CD4-positive, alpha-beta T cell treated with Interleukin-17A for 4 hours (primary cell): ENCODE results near the gene CPB1.

Experiments used
- DNase-seq: peaks from one replicate; pipeline ENCODE4 v3.0.0-alpha.2; 2020; ENCODE audit warnings: mixed read lengths

The CPB1 gene

GRCh38 chr3:148833223-148833622 lies 5.6 kb downstream of the CPB1 start:
- DNase-seq, result no peak

GRCh38 chr3:148839805-148840204 lies 12.2 kb downstream of the CPB1 start:
- no peak for DNase-seq

GRCh38 chr3:148840451-148840850 lies 12.8 kb downstream of the CPB1 start:
- no peak for DNase-seq

- no peak for DNase-seq
Measured at GRCh38 chr3:148845756-148846395, 18.3 kb downstream of the CPB1 start.

GRCh38 chr3:148847351-148847750 lies 19.7 kb downstream of the CPB1 start:
- DNase-seq, result no peak

DNA sequence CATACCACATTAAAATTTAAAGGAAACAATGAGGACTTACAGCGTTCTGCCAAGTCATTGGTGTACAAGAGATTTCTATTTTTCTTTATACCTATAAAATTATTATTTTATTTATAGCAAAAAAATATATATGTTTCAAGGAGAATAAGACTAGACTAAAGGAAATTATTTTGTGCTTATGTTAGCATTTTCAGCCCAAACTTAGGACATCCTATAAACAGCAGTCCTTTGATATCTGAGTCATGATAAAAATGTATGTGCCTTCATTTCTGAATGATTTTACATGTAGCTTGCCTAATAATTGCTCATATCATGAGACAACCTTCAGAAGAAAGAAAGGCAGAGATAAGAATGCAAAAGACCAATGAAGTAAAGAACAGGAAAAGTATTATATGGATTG lies 20.8 kb downstream of the CPB1 start:
- DNase-seq, result no peak

DNA sequence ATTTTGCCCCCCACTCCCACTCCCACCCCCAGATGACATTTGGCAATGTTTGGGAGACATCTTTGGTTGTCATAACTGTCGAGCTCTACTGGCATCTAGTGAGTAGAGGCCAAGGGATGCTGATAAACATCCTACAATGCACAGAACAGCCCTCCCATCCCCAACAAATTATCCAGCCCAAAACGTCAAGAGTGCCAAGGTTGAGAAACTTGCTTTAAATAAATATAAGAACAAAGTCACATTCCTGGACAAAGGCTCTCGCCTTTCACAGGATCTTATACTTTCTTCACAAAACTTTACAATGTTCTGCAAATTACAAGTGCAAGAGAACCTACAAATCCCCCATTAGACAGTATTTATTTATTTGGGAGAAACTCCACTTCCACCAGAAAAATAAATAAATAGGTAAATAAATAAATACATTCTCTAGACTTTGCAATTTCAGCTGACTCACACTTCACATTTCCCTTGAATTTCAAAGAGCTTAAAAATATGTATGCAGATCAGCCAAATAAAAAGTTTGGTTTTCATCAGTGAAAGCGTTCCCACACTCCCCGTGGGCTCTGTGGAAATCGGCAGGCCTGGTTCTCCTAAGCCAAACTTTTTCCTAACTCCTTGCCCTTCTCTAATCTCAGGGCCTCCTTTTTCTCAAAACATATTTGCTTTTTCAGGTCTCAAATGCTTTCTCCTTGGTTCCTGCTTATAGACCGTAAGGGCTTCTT lies 24.8 kb downstream of the CPB1 start:
- no peak for DNase-seq

GRCh38 chr3:148853076-148853475 lies 25.5 kb downstream of the CPB1 start:
- DNase-seq, result no peak

DNA sequence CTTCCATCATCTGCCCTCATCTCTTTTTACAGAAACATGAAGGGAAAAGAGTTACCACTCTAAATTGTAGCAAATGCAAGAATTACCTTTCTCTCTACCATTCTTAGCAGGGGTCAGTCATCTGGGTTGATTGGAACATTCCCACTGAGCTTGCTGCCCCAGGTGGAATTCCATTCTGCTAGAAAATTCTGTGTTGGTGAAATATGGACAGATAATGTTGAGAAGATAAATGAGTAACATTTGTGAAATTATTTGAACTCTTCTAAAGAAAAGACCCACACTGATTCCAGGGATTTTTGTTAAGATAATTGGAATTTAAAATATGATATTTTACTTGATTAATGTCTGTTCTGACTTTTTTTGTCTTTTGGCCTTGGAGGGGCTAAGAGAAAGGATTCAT lies 26.4 kb downstream of the CPB1 start:
- no peak for DNase-seq

- no peak for DNase-seq
Measured at GRCh38 chr3:148856384-148856783, 28.8 kb downstream of the CPB1 start.

DNA sequence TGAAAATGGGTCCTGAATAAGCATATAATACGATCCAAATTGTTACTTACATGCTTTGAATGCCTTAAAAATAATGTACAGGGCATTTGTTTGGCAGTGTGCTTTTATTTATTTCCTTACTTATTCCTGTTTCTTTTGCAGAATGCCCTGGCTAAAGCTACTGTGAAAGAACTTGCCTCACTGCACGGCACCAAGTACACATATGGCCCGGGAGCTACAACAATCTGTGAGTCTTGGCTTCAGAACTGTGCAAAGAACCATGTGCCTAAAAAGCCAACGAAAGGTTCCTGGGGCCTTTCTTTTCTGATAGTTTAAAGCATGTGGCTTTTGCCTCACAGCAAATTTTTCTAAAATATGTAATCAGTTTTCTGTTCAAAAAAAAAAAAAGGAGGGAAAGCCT lies 29.7 kb downstream of the CPB1 start:
- DNase-seq, result no peak

- DNase-seq, result no peak
Measured at GRCh38 chr3:148861277-148861869, 33.8 kb downstream of the CPB1 start.

DNA sequence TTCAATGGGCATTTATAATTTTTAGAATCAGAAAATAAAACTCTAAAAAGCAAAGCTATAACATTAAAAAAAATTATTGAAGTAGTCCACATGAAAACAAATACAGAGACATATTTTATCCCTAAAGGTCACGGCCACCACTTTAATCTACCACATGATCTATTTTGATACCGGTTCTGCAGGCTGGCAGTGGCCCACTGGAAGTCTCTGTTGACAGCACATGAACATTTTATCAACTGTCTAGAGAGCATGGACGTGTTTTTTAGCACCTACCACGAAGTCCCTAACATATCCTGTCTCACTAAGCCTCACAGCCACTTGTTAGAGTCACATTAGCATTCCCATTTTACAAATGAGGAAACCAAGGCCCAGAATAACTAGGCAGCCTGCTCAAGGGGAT lies 35.7 kb downstream of the CPB1 start:
- no peak for DNase-seq

- DNase-seq, result no peak
Measured at GRCh38 chr3:148863814-148864213, 36.2 kb downstream of the CPB1 start.

- no peak for DNase-seq
Measured at GRCh38 chr3:148865049-148865448, 37.4 kb downstream of the CPB1 start, which contains the start of gene CPA3. CPA3 (plus strand) TSS chr3:148865296; CDS start chr3:148865308, 12 bp downstream.

GRCh38 chr3:148866261-148866660 lies 38.6 kb downstream of the CPB1 start:
- no peak for DNase-seq

GRCh38 chr3:148873270-148873927 lies 45.8 kb downstream of the CPB1 start:
- no peak for DNase-seq

DNA sequence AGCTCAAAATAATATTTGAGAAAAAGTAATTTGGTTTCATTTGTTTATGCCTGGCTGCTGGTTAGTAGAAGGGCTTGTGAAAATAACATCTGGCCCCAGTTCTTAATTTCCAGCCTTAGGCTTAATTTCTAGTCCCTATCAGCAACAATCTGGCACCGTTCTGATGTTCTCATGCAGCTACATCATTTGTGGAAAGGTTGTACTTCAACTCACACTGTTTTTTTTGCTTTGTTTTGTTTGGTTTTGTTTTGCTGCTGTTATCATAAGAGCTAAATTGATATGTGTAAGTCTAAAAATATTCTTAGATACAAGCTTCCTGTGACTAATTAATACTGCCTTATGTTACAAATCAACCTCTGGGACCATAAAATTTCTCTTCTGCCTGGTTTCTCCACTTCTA lies 46.4 kb downstream of the CPB1 start:
- DNase-seq, result no peak

DNA sequence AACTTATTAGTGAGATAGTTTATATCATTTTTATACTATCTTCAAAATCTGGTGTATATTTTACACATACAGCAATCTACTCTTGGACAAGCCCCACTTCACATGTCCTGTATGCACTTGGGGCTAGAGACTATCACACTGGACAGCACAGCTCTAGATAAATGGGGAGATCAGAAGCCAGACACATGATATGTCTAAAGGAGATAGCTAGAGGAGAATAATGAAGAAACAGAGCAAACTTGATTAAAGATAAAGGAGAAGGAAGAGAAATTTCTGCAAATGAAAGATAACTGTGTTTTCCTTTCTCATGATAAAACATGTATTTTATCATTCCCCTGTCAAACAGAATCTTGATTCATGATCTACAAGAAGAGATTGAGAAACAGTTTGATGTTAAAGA lies 50.5 kb downstream of the CPB1 start:
- DNase-seq, result no peak

- DNase-seq, result no peak
Measured at GRCh38 chr3:148879256-148879655, 51.6 kb downstream of the CPB1 start.

GRCh38 chr3:148880681-148881080 lies 53.1 kb downstream of the CPB1 start:
- DNase-seq, result no peak

- DNase-seq, result no peak
Measured at GRCh38 chr3:148881286-148881685, 53.7 kb downstream of the CPB1 start.

- DNase-seq, result no peak
Measured at GRCh38 chr3:148882288-148882687, 54.7 kb downstream of the CPB1 start.

- DNase-seq, result no peak
Measured at GRCh38 chr3:148883163-148883562, 55.6 kb downstream of the CPB1 start.
